C1 segment of cervical spinal cord (tissue), 14 donors: Measurements from ENCODE around the gene ZDHHC14.
"Not testable (repeated sequence)": the region's sequence is repeated elsewhere in the genome, so short reads cannot be mapped to it uniquely, and the experiment has no call there.

Experiments
- DNase-seq, 14 donors: peaks; one replicate each; lab custom pipeline; 2025; lab: John Stamatoyannopoulos, UW

Gene ZDHHC14

DNA sequence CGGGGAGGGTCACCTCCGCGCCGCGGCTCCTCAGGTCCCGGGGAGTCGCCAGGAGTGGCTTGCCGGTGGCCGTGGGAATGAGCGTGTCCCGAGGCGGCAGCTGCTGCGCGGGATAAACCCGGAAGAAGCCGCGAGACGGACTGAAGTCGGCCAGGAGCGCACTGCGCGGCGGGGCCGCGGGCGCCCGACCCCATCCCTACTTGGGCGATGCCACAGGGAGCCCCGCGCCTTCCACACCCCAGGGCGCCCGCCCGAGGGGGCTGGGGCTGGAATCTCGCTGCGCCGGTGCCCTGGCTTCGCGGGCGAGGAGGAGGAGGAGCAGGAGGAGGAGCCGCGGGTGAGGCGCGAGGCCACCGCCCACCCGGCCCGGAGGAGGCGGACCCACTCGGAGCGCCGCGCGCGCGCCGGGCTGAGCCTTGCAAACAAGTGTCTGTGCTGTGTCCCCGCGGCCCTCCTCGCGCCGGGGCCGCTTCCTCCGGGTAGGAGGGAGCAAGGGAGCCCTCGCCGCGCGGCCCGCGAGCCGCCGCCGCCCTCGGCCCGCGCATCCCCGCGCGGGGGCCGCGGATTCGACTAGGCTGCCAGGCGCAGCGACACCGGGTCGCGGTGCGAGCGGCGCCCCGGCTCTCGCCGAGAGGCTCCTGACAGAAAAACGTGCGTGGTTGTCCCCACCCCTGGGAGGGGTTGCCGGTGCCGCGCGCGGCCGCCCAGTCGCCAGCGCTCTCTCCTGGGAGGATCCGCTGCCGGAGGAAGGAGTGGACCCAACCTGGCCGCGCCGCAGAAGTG, at the start of gene ZDHHC14:
ZDHHC14 (plus strand) TSS at position 412 of the 783 bp plus-strand sequence.
- DNase-seq = peak; percentile 40 to 96 (median 87)

- no peak for DNase-seq
These were observed 48.2 kb upstream of the ZDHHC14 start for GRCh38 chr6:157332813-157333212.

GRCh38 chr6:157333537-157333936, 47.5 kb upstream of the ZDHHC14 start:
- DNase-seq = no peak

DNA sequence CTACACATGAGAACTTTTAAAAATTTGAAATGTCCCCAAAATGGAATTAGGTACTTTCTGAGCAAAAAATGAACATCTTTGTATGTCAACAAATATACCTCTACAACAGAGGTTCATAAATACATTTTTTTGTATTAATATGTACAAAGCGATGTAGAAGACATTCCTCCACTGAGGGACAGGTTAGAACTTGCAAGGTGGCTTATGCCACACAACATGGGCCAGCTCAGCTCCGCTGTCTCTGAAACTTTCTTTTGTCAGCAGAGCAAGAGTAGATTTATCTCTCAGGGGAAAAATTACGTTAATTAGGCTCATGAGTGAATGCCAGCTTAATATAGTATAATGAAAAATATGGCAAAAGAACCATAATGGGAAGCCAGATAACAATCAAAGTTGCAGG, 47.0 kb upstream of the ZDHHC14 start:
- DNase-seq = no peak

DNA sequence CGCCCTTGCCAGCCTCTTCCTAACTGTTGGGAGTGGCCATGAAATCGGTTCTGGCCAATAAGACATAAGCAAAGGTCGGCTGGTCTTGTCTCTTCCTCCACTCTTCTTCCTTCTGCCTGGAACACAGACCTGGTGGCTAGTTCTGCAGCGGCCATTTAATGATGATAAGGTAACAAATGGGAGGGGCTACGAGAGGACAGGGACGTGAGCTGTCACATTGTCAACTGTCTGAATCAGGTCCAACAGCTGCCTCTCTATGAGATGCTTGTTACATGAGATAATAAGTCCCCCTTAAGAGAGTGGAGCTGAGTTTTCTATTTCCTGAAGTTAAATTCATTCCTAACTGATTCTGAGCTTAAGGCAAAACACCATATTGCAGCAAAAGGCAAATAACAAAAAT, 45.2 kb upstream of the ZDHHC14 start:
- no peak for DNase-seq

DNA sequence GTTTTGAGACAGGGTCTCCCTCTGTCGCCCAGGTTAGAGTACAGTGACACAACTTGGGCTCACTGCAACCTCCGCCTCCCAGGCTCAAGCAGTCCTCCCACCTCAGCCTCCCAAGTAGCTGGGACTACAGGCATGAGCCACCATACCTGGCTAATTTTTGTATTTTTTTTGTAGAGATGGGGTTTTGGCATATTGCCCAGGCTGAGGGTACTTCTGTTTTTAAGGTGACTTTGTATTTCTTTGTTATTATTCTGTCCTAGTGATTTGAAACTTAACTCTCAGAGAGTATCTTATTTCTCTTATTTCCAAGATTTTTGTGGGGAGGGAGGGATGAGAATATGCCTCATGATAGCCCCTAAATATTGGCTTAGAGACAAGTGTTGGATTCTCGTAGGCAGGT, 43.7 kb upstream of the ZDHHC14 start:
- not testable (repeated sequence) for DNase-seq

GRCh38 chr6:157337751-157338150, 43.2 kb upstream of the ZDHHC14 start:
- no peak for DNase-seq

DNA sequence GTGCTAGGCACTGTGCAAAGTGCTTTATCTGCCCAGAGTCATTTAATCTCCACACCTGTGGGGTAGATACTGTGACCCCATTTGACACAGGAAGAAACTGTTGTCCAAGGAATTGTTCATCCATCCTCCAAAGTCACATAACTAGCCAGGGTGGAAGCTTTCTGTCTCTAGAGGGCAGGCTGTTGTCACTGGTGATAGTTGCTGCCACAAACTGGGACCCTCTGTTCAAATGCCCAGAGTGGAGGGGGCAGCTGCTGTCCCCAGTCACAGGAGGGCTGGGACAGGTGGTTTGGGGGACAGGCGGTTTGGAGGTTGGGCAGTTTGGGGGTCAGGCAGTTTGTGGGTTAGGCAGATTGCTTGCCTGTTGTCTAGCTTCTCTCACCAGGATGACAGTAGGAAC, 41.6 kb upstream of the ZDHHC14 start:
- DNase-seq = no peak

DNA sequence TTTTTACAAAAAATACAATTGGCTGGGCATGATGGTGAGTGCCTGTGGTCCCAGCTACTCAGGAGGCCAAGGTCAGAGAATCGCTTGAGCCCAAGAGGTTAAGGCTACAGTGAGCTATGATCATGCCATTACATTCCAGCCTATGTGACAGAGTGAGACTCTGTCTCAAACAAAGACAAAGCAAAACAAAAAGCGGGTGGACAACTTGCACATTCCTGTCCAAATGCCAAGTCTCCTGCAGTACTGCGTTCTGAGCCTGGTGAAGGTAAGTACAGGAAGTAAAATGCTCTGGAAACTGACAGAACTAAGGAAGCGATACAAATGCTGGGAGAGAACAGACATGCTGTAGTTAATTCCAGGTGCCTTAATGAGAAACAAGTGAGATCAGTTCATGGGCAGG, 37.3 kb upstream of the ZDHHC14 start:
- no peak for DNase-seq

DNA sequence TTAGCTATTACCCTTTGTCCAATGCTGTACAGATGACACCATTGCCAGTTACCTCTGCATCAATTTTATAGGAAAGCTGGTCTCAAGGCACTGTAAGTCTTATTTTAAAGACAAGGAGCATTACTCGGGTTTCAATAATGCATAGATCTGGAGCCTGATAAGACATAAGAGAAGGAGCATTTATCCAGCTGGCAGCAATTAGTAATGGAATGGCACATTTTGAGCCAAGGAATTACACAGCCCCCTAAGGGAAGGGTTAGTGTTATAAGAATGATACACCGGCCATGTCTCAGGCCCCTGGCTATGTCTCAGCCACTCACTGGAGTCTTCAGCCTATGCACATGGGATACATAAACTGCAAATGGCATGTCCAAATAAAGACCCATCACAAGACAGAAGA, 34.6 kb upstream of the ZDHHC14 start:
- DNase-seq = no peak

- no peak for DNase-seq
These were observed 22.7 kb upstream of the ZDHHC14 start for GRCh38 chr6:157358287-157358686.

DNA sequence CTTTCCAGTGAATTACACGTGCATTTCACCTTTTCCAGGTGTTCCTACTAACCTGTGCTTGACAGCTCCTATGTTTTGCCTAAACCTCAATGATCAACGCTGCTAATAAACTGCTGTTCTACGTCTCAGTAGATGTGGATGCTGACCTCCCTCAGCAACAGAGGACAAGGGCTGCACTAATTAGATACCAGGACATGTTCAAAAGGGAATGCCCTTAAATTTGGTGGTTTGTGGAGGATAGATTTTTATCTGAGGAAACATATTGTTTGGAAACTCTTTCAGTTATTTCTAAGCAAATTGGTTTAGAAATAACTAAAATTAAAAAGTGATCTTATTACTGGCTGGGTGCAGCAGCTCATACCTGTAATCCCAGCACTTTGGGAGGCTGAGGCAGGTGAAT, 19.1 kb upstream of the ZDHHC14 start:
- no peak for DNase-seq

DNA sequence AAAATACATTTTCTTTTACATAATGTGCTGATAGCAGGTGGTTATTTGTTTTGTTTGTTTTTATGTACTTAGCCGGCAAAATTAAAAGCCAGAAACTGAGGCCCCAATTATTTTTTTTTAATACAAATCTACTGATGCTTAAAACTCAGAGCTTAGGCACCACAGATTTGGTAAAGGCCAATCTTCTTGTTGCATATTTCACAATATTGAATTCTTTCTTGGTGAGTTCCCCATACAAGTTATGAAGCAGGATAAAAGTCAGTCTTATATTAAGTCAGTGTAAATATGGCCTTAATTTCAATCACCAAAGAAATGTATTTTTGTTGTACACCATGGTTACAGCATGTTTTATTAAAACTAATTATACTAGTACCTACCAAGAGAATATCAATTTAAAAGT, 16.3 kb upstream of the ZDHHC14 start:
- DNase-seq = no peak

- no peak for DNase-seq
These were observed 14.3 kb upstream of the ZDHHC14 start for GRCh38 chr6:157366648-157367047.

DNA sequence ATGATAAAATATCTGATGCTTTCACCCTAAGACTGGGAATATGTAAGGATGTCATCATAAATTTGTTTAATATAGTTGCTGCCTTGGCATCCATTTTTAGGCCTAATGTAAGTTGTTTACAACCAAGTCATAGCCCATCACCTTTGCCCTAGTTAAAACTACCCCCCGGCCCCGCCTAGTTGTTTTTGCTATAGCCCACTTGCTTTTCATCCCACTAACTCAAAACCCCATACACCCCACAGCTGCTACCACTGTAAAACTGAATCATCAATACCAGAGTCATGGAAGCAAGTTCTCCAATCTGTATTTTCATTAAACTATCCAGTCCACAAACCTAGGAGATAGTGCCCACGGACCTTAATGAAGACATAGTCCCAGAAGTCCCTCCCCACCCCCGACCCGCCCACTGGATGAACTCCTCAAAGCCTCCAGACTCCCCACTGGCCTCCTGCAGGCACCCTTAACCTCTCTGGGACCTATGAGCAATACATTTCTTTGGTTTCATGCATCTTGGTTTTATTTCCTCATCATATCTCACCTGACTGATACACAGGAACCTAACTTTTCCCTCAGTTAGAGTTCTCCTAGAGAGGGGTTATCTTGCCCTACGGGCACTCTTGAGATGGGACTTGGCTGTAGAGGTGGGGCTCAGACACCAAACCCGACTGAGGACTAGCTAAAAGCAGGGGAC, 12.5 kb upstream of the ZDHHC14 start:
- no peak for DNase-seq

DNA sequence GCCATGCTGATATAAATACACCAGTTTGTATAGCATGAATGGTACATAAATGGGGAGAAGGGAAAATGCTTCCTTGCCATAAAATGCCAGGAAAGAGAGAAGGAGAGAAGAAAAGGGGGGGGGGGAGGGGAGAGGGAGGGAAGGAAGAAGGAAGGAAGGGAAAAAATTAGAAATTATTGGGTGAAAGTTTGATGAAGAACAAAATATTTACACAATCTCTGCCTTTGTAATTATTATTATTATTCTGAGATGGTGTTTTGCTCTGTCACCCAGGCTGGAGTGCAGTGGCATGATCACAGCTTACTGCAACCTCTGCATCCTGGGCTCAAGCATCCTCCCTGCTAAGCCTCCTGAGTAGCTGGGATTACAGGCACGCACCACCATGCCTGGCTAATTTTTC, 10.2 kb upstream of the ZDHHC14 start:
- DNase-seq = no peak

DNA sequence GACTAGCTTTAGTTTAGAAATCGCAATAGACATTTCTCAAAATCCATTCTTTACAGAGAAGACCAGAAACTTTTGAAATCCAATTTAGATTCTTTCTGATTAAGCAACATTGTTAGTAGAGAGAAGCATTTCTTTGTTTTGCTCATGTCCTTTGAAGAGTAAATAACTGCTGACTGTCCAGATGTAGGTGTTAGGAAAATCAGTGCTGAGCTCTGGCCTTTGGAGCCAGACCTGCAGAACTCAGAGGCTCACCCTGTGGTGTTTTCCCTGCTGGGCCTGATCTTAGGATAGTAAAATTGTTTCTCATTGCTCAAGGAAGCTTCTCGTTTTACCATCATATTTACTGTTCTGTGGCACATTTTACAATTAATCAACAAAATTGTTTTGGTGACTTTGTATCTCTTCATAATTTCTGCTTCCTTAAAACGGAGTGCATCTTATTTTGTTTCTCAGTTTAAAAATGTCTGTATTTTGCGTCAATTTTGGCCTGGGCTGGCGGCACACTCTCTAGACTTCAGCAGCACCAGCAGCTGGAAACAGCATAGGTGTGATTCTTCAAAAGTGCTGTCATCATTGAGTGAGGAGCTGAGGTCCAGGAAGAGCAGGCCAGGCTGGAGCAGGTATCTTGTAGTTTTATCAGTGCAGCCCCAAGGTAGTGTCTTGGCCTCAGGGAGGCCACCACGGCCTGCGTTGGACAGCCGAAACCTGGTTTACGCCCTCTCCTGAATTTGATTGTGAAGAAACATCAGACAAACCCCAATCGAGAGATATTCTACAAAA, 8.3 kb upstream of the ZDHHC14 start:
- no peak for DNase-seq

- DNase-seq = no peak
These were observed 6.0 kb upstream of the ZDHHC14 start for GRCh38 chr6:157374889-157375443.

GRCh38 chr6:157376241-157376640, 4.7 kb upstream of the ZDHHC14 start:
- no peak for DNase-seq

GRCh38 chr6:157376706-157377230, 4.2 kb upstream of the ZDHHC14 start:
- DNase-seq = no peak

GRCh38 chr6:157379656-157380457, 1.1 kb upstream of the ZDHHC14 start:
- DNase-seq = peak; percentile 28 to 90 (median 87)
